H1 (cell line): ENCODE measurements around the gene PSG7. TPM values are rescaled to one million over a fixed set of nuclear protein-coding genes. Genes with fewer than 3 reads are reported as not detected.
"Not testable (repeated sequence)": the region's sequence is repeated elsewhere in the genome, so short reads cannot be mapped to it uniquely, and the experiment has no call there.

Experiments
- CTCF ChIA-PET: fragments of 300-600 bp; sonication (Branson Sonifier 250); formaldehyde crosslinking; loops from one replicate; lab custom pipeline; 2021; ENCODE audit not compliant: partially characterized antibody; lab: Charles Lee
- POLR2A ChIA-PET: fragments of 300-600 bp; sonication (Branson Sonifier 250); formaldehyde crosslinking; loops from one replicate; lab custom pipeline; 2021; ENCODE audit warnings: inconsistent platforms; ENCODE audit not compliant: partially characterized antibody; lab: Charles Lee
- DNase-seq, 2 experiments: peaks; one replicate each; pipeline versions ENCODE4 v3.0.0 to v3.0.0-alpha.2; 2010 to 2022; ENCODE audit warnings: low spot score in 2 of 2, low read depth in 1 of 2, mixed read lengths in 1 of 2
- FAIRE-seq: peaks from 2 replicates; lab custom pipeline; 2011; peaks lifted over from hg19 to GRCh38; lab: Jason Lieb, UNC
- H2AFZ ChIP-seq: 2 replicates; pipeline ENCODE4 v1.8.1; 2012; ENCODE audit warnings: low read length, inconsistent platforms
- H2AK5ac ChIP-seq: 2 replicates; pipeline ENCODE4 v1.6.1; 2013; ENCODE audit warnings: low read depth, low read length
- H2BK120ac ChIP-seq: replicated peaks from 2 replicates; pipeline ENCODE3; 2013; ENCODE audit warnings: low read depth, low read length, inconsistent platforms
- H2BK12ac ChIP-seq: 2 replicates; pipeline ENCODE4 v1.6.1; 2013; ENCODE audit warnings: low read depth, low read length
- H2BK15ac ChIP-seq: 2 replicates; pipeline ENCODE4 v1.6.1; 2013; ENCODE audit warnings: low read length
- H2BK20ac ChIP-seq: 2 replicates; pipeline ENCODE4 v1.6.1; 2013; ENCODE audit warnings: low read length
- H2BK5ac ChIP-seq: 2 replicates; pipeline ENCODE4 v1.6.1; 2013; ENCODE audit warnings: low read depth, low read length
- H3K14ac ChIP-seq: 2 replicates; pipeline ENCODE4 v1.6.1; 2013; ENCODE audit warnings: inconsistent platforms; ENCODE audit not compliant: insufficient read length
- H3K18ac ChIP-seq: 2 replicates; pipeline ENCODE4 v1.6.1; 2013; ENCODE audit warnings: low read length; ENCODE audit errors: extremely low read depth
- H3K23ac ChIP-seq: 2 replicates; pipeline ENCODE4 v1.6.1; 2013; ENCODE audit warnings: inconsistent platforms; ENCODE audit not compliant: insufficient read length
- H3K23me2 ChIP-seq: 2 replicates; pipeline ENCODE4 v1.6.1; 2013; ENCODE audit warnings: low read depth, low read length
- H3K27ac ChIP-seq: 2 replicates; pipeline ENCODE4 v1.6.1; 2011; ENCODE audit warnings: low read depth, low read length, inconsistent platforms
- H3K27me3 ChIP-seq, 4 experiments: replicated peaks in 1 of 4; 1 replicate in 1 of 4; 2 replicates in 3 of 4; pipeline versions ENCODE4 v1.6.1 to v1.8.1; 2011 to 2013; ENCODE audit warnings: low read length in 3 of 4, mild to moderate bottlenecking in 3 of 4, inconsistent platforms in 2 of 4, mixed read lengths in 2 of 4, moderate library complexity in 1 of 4; ENCODE audit not compliant: control insufficient read depth in 3 of 4, insufficient read depth in 3 of 4; ENCODE audit errors: extremely low read depth in 1 of 4
- H3K36me3 ChIP-seq, 4 experiments: 2 replicates each; pipeline versions ENCODE4 v1.6.1 to v1.8.1; 2011 to 2013; ENCODE audit warnings: mild to moderate bottlenecking in 4 of 4, low read length in 3 of 4, moderate library complexity in 2 of 4, control low read depth in 1 of 4, inconsistent platforms in 1 of 4; ENCODE audit not compliant: insufficient read depth in 4 of 4, control insufficient read depth in 2 of 4
- H3K4ac ChIP-seq: replicated peaks from 2 replicates; pipeline ENCODE3; 2013; ENCODE audit warnings: low read length, low read depth, mixed read lengths, inconsistent platforms; ENCODE audit not compliant: insufficient read length
- H3K4me1 ChIP-seq, 4 experiments: replicated peaks in 1 of 4; 1 replicate in 1 of 4; 2 replicates in 3 of 4; pipeline versions ENCODE4 v1.6.1 to v1.8.1; 2011 to 2013; ENCODE audit warnings: low read length in 3 of 4, inconsistent platforms in 2 of 4, mixed read lengths in 1 of 4; ENCODE audit not compliant: insufficient read depth in 4 of 4, control insufficient read depth in 3 of 4
- H3K4me2 ChIP-seq, 2 experiments: 2 replicates each; pipeline versions ENCODE4 v1.6.1 to v1.8.1; 2011 to 2013; ENCODE audit warnings: low read depth in 2 of 2, low read length in 2 of 2, control low read depth in 1 of 2, inconsistent platforms in 1 of 2, mild to moderate bottlenecking in 1 of 2; ENCODE audit not compliant: insufficient read depth in 1 of 2
- H3K4me3 ChIP-seq, 4 experiments: fragments of 200-600, 300-600 bp in 1 of 4; sonication (generic), shearing (Covaris generic), sonication (Bioruptor Twin) in 1 of 4; 2 replicates each; pipeline versions ENCODE4 v1.5.1 to v1.8.1; 2011 to 2016; ENCODE audit warnings: low read length in 4 of 4, low read depth in 3 of 4, control low read depth in 2 of 4, inconsistent platforms in 2 of 4, mild to moderate bottlenecking in 2 of 4, mixed read lengths in 1 of 4, moderate library complexity in 1 of 4; ENCODE audit not compliant: insufficient read depth in 2 of 4; ENCODE audit errors: extremely low read depth in 1 of 4
- H3K56ac ChIP-seq: replicated peaks from 2 replicates; pipeline ENCODE3; 2013; ENCODE audit warnings: low read depth, mild to moderate bottlenecking, mixed read lengths, low read length, inconsistent platforms; ENCODE audit not compliant: insufficient read length
- H3K79me1 ChIP-seq: 2 replicates; pipeline ENCODE4 v1.6.1; 2013; ENCODE audit warnings: low read depth, low read length, control low read depth
- H3K79me2 ChIP-seq, 2 experiments: 2 replicates each; pipeline versions ENCODE4 v1.6.1 to v1.8.1; 2012 to 2013; ENCODE audit warnings: low read length in 2 of 2, mild to moderate bottlenecking in 2 of 2, inconsistent platforms in 1 of 2; ENCODE audit not compliant: insufficient read depth in 2 of 2, control insufficient read depth in 1 of 2
- H3K9ac ChIP-seq, 4 experiments: replicated peaks in 1 of 4; 1 replicate in 1 of 4; 2 replicates in 3 of 4; pipeline versions ENCODE4 v1.6.1 to v1.8.1; 2011 to 2013; ENCODE audit warnings: low read depth in 3 of 4, low read length in 3 of 4, control low read depth in 2 of 4, mild to moderate bottlenecking in 2 of 4, moderate library complexity in 2 of 4, inconsistent platforms in 1 of 4; ENCODE audit errors: extremely low read depth in 1 of 4
- H3K9me3 ChIP-seq, 2 experiments: 2 replicates each; pipeline versions ENCODE4 v1.6.1 to v1.8.1; 2012 to 2013; ENCODE audit warnings: mild to moderate bottlenecking in 2 of 2, moderate library complexity in 2 of 2, control low read depth in 1 of 2, inconsistent platforms in 1 of 2, low read depth in 1 of 2, low read length in 1 of 2, mixed read lengths in 1 of 2; ENCODE audit not compliant: insufficient read depth in 2 of 2
- H4K20me1 ChIP-seq, 2 experiments: replicated peaks in 1 of 2; 2 replicates each; pipeline versions ENCODE3 to v1.8.1; 2011 to 2013; ENCODE audit warnings: inconsistent platforms in 2 of 2, low read length in 2 of 2, mild to moderate bottlenecking in 1 of 2; ENCODE audit not compliant: insufficient read depth in 2 of 2, control insufficient read depth in 1 of 2
- H4K5ac ChIP-seq: 2 replicates; pipeline ENCODE4 v1.6.1; 2013; ENCODE audit warnings: low read length, low read depth, mixed read lengths, inconsistent platforms; ENCODE audit not compliant: insufficient read length
- H4K8ac ChIP-seq: 2 replicates; pipeline ENCODE4 v1.8.0; 2013; ENCODE audit warnings: mild to moderate bottlenecking, moderate library complexity, low read length, inconsistent platforms; ENCODE audit not compliant: insufficient read depth; ENCODE audit errors: extremely low read depth
- H4K91ac ChIP-seq: replicated peaks from 2 replicates; pipeline ENCODE3; 2013; ENCODE audit warnings: low read length, mixed read lengths, inconsistent platforms; ENCODE audit not compliant: insufficient read length
- ATF2 ChIP-seq: IDR thresholded peaks from 2 replicates; pipeline ENCODE4 v1.6.1; 2012; ENCODE audit warnings: low read length, inconsistent platforms
- CBX8 ChIP-seq: fragments of 300-800, 300-1000 bp; sonication (generic); IDR thresholded peaks from 2 replicates; pipeline ENCODE4 v1.7.1; 2016; ENCODE audit warnings: low read depth, low read length, borderline replicate concordance
- CTBP2 ChIP-seq: IDR thresholded peaks from 2 replicates; pipeline ENCODE4 v1.7.0; 2011; ENCODE audit warnings: borderline replicate concordance, mild to moderate bottlenecking, moderate library complexity, mixed read lengths, low read length; ENCODE audit not compliant: insufficient read depth, insufficient read length
- CTCF ChIP-seq, 3 experiments: IDR thresholded peaks; 1 replicate in 2 of 3; 2 replicates in 1 of 3; pipeline versions ENCODE4 v1.5.1 to v1.6.1; 2011; ENCODE audit warnings: low read length in 3 of 3, mild to moderate bottlenecking in 3 of 3, inconsistent platforms in 2 of 3, low read depth in 1 of 3, moderate library complexity in 1 of 3; ENCODE audit not compliant: insufficient read depth in 1 of 3; ENCODE audit errors: control extremely low read depth in 1 of 3
- FOSL1 ChIP-seq: IDR thresholded peaks from 2 replicates; pipeline ENCODE4 v1.6.1; 2011; ENCODE audit warnings: mild to moderate bottlenecking, low read depth, low read length, moderate library complexity; ENCODE audit not compliant: insufficient read depth
- SP4 ChIP-seq: IDR thresholded peaks from 2 replicates; pipeline ENCODE4 v1.6.1; 2012; ENCODE audit warnings: low read length, inconsistent platforms
- TAF1 ChIP-seq: IDR thresholded peaks from 2 replicates; pipeline ENCODE4 v1.6.1; 2011; ENCODE audit warnings: mild to moderate bottlenecking, low read depth, low read length
- polyA plus RNA-seq, 7 experiments: library from polyadenylated mRNA; depleted of rRNA in 3 of 7; stranded (reverse) in 5 of 7; unstranded in 2 of 7; fragments of >200 nt in 5 of 7; fragments of 200-250 nt in 2 of 7; gene quantifications; 1 replicate in 5 of 7; 2 replicates in 1 of 7; 4 replicates in 1 of 7; pipeline versions ENCODE4 v1.2.1 to v1.2.3, GENCODE V29; 2011 to 2013; ENCODE audit warnings: missing spikeins in 2 of 7, mixed read lengths in 2 of 7
- total RNA-seq: library from RNA; stranded (reverse); fragmentation: NEBNext Ultra II Directional; extraction: Animal tissue kit (Norgen Biotek cat#: 25700); gene quantifications from 2 replicates; pipeline ENCODE4 v1.2.1, GENCODE V29; 2021

The PSG7 gene
- total and polyA plus RNA-seq, 2 of the 8 experiments (the other 6 are each of a cell fraction or from before 2014, with no cell fraction given), result not detected

- no peak for TF ChIP-seq ATF2
- no peak for TF ChIP-seq FOSL1
- no peak for TF ChIP-seq CBX8
- no peak for TF ChIP-seq CTBP2
- TF ChIP-seq TAF1, result no peak
- no peak for TF ChIP-seq CTCF (IDR thresholded peaks at IDR 0.05; ENCODE audit: control extremely low read depth in 1 of 3, insufficient read depth in 1 of 3, low read depth in 1 of 3, low read length in 3 of 3)
- TF ChIP-seq SP4, result no peak
Measured at GRCh38 chr19:42985588-42985987, 48.6 kb upstream of the PSG7 start (continued).

GRCh38 chr19:42982111-42982510 lies 45.1 kb upstream of the PSG7 start:
- H3K4me1 ChIP-seq, POLR2A ChIA-PET, H2BK120ac ChIP-seq, H3K56ac ChIP-seq, H2BK12ac ChIP-seq, H3K23me2 ChIP-seq, H2BK20ac ChIP-seq, H3K4me2 ChIP-seq, H2AFZ ChIP-seq, H4K20me1 ChIP-seq, H3K79me2 ChIP-seq, FAIRE-seq, H3K9ac ChIP-seq, H3K36me3 ChIP-seq, H4K91ac ChIP-seq, H3K27me3 ChIP-seq, H2BK5ac ChIP-seq, H2BK15ac ChIP-seq, DNase-seq, H3K23ac ChIP-seq, CTCF ChIA-PET, H2AK5ac ChIP-seq, H4K5ac ChIP-seq, H3K4me3 ChIP-seq, H3K14ac ChIP-seq, H3K4ac ChIP-seq, H3K18ac ChIP-seq, H3K79me1 ChIP-seq, H3K27ac ChIP-seq, H4K8ac ChIP-seq: not testable (repeated sequence)
- peaks cover 18 to 40% of the 10 kb centered on the region in 2 experiments; a peak in 3 of 4 replicates for H3K9me3 ChIP-seq
